SK-N-SH (cell line): ENCODE results near the gene TRPM3.

ENCODE experiments used
- CTCF ChIP-seq: fragments of 200-600 bp; sonication (generic); IDR thresholded peaks from 2 replicates; pipeline ENCODE4 v1.6.1; 2017; ENCODE audit warnings: antibody characterized with exemption, mild to moderate bottlenecking, moderate library complexity
- ELF1 ChIP-seq: IDR thresholded peaks from 2 replicates; pipeline ENCODE4 v1.4.0; 2012
- EP300 ChIP-seq, 2 experiments: IDR thresholded peaks; 2 replicates each; pipeline versions ENCODE4 v1.4.0 to v1.6.1; 2012; ENCODE audit warnings: borderline replicate concordance in 1 of 2, low read depth in 1 of 2, low read length in 1 of 2
- FOXJ3 ChIP-seq: sonication (generic); formaldehyde crosslinking; IDR thresholded peaks from 2 replicates; pipeline ENCODE4 v1.5.1; 2020; ENCODE audit warnings: mild to moderate bottlenecking, missing genetic modification reagents
- NFIC ChIP-seq: IDR thresholded peaks from 2 replicates; pipeline ENCODE4 v1.4.0; 2012; ENCODE audit warnings: borderline replicate concordance
- PBX3 ChIP-seq: IDR thresholded peaks from 2 replicates; pipeline ENCODE4; 2012
- POLR2AphosphoS5 ChIP-seq: IDR thresholded peaks from 2 replicates; pipeline ENCODE4 v1.6.1; 2012; ENCODE audit warnings: low read depth, low read length
- RAD21 ChIP-seq: IDR thresholded peaks from 2 replicates; pipeline ENCODE4 v1.6.1; 2012; ENCODE audit warnings: mild to moderate bottlenecking, low read length
- SIN3A ChIP-seq: IDR thresholded peaks from 2 replicates; pipeline ENCODE4 v1.6.1; 2012; ENCODE audit warnings: low read depth, mild to moderate bottlenecking, low read length, moderate library complexity, borderline replicate concordance
- SMC3 ChIP-seq: IDR thresholded peaks from 2 replicates; pipeline ENCODE4 v1.6.1; 2012; ENCODE audit warnings: low read depth, low read length, improper control_type of control experiment
- TAF1 ChIP-seq: IDR thresholded peaks from 2 replicates; pipeline ENCODE4 v1.6.1; 2012; ENCODE audit warnings: low read depth, mild to moderate bottlenecking, low read length, moderate library complexity, borderline replicate concordance

GRCh38 chr9:70816316-70816715, 305.1 kb downstream of the TRPM3 start:
- TF ChIP-seq SIN3A, result no peak
- no peak for TF ChIP-seq ELF1
- TF ChIP-seq POLR2AphosphoS5, result no peak
- no peak for TF ChIP-seq CTCF
- TF ChIP-seq NFIC, result no peak
- TF ChIP-seq SMC3, result no peak
- TF ChIP-seq EP300 (IDR thresholded peaks at IDR 0.05; ENCODE audit: borderline replicate concordance in 1 of 2, low read depth in 1 of 2, low read length in 1 of 2), result no peak
- TF ChIP-seq RAD21, result no peak
- TF ChIP-seq TAF1, result no peak
- no peak for TF ChIP-seq PBX3
- TF ChIP-seq FOXJ3 (CRISPR knock-in tag), result no peak
